GM21529 (cell line): ENCODE measurements around the gene ADAMTSL1.

Experiments used
- ATAC-seq: cut with Tn5 transposase; IDR thresholded peaks from one replicate; pipeline ENCODE4 v1.9.1; 2021; ENCODE audit not compliant: unreplicated experiment

Gene ADAMTSL1

GRCh38 chr9:18605766-18606180, 131.8 kb downstream of the ADAMTSL1 start:
- no peak for ATAC-seq

- ATAC-seq, result no peak
Observed at GRCh38 chr9:18606281-18606680, 132.3 kb downstream of the ADAMTSL1 start.

GRCh38 chr9:18606846-18607245, 132.9 kb downstream of the ADAMTSL1 start:
- ATAC-seq, result no peak

- no peak for ATAC-seq
Observed at GRCh38 chr9:18608371-18608770, 134.4 kb downstream of the ADAMTSL1 start.

- no peak for ATAC-seq
Observed at GRCh38 chr9:18610956-18611355, 137.0 kb downstream of the ADAMTSL1 start.

- ATAC-seq, result no peak
Observed at GRCh38 chr9:18611971-18612370, 138.0 kb downstream of the ADAMTSL1 start.

GRCh38 chr9:18614116-18614515, 140.2 kb downstream of the ADAMTSL1 start:
- no peak for ATAC-seq

- no peak for ATAC-seq
Observed at GRCh38 chr9:18614651-18615050, 140.7 kb downstream of the ADAMTSL1 start.

GRCh38 chr9:18616976-18617375, 143.0 kb downstream of the ADAMTSL1 start:
- ATAC-seq, result no peak

- no peak for ATAC-seq
Observed at GRCh38 chr9:18617759-18618158, 143.8 kb downstream of the ADAMTSL1 start.

GRCh38 chr9:18618862-18619261, 144.9 kb downstream of the ADAMTSL1 start:
- no peak for ATAC-seq

GRCh38 chr9:18622186-18622836, 148.4 kb downstream of the ADAMTSL1 start:
- no peak for ATAC-seq

GRCh38 chr9:18623221-18624079, 149.5 kb downstream of the ADAMTSL1 start:
- ATAC-seq, result no peak

- ATAC-seq, result no peak
Observed at GRCh38 chr9:18626046-18626698, 152.2 kb downstream of the ADAMTSL1 start.

GRCh38 chr9:18629136-18629535, 155.2 kb downstream of the ADAMTSL1 start:
- no peak for ATAC-seq

- no peak for ATAC-seq
Observed at GRCh38 chr9:18632632-18633403, 158.9 kb downstream of the ADAMTSL1 start.

GRCh38 chr9:18636781-18637180, 162.8 kb downstream of the ADAMTSL1 start:
- ATAC-seq, result no peak

- no peak for ATAC-seq
Observed at GRCh38 chr9:18638371-18639249, 164.7 kb downstream of the ADAMTSL1 start.

- no peak for ATAC-seq
Observed at GRCh38 chr9:18639911-18640310, 166.0 kb downstream of the ADAMTSL1 start.
